H9 (cell line): Measurements from ENCODE around the gene ZNF503. TPM values are rescaled to one million over a fixed set of nuclear protein-coding genes. Genes with fewer than 3 reads are reported as not detected.

ENCODE experiments used
- DNase-seq: peaks from one replicate; pipeline ENCODE4 v3.0.0-alpha.2; 2017
- H2AFZ ChIP-seq: one replicate; pipeline ENCODE4 v1.6.1; 2013; ENCODE audit warnings: mild to moderate bottlenecking, low read length, control low read depth, moderate library complexity
- H2AK5ac ChIP-seq: 2 replicates; pipeline ENCODE4 v1.6.1; 2013; ENCODE audit warnings: low read length, control low read depth, mixed read lengths; ENCODE audit not compliant: insufficient read length
- H2BK120ac ChIP-seq: one replicate; pipeline ENCODE4 v1.6.1; 2013; ENCODE audit warnings: low read depth, mild to moderate bottlenecking, low read length, control low read depth, inconsistent platforms; ENCODE audit not compliant: poor library complexity, severe bottlenecking
- H2BK12ac ChIP-seq: 2 replicates; pipeline ENCODE4 v1.6.1; 2013; ENCODE audit warnings: low read length, control low read depth, mixed read lengths, low read depth; ENCODE audit not compliant: insufficient read length
- H2BK15ac ChIP-seq: 2 replicates; pipeline ENCODE4 v1.6.1; 2013; ENCODE audit warnings: low read depth, low read length, control low read depth
- H2BK20ac ChIP-seq: one replicate; pipeline ENCODE4 v1.6.1; 2013; ENCODE audit warnings: low read depth, mild to moderate bottlenecking, low read length, control low read depth, inconsistent platforms; ENCODE audit not compliant: poor library complexity, severe bottlenecking
- H2BK5ac ChIP-seq: 2 replicates; pipeline ENCODE4 v1.6.1; 2013; ENCODE audit warnings: low read length, control low read depth, mixed read lengths; ENCODE audit not compliant: insufficient read length
- H3K14ac ChIP-seq: 2 replicates; pipeline ENCODE4 v1.6.1; 2013; ENCODE audit warnings: low read length, control low read depth; ENCODE audit not compliant: insufficient read depth
- H3K18ac ChIP-seq: 2 replicates; pipeline ENCODE4 v1.6.1; 2013; ENCODE audit warnings: low read depth, mild to moderate bottlenecking, mixed read lengths, low read length, control low read depth; ENCODE audit not compliant: insufficient read length
- H3K23ac ChIP-seq: 2 replicates; pipeline ENCODE4 v1.6.1; 2013; ENCODE audit warnings: low read length, control low read depth, mixed read lengths, low read depth; ENCODE audit not compliant: insufficient read length
- H3K23me2 ChIP-seq: 2 replicates; pipeline ENCODE4 v1.6.1; 2013; ENCODE audit warnings: low read depth, mild to moderate bottlenecking, mixed read lengths, low read length, control low read depth; ENCODE audit not compliant: insufficient read length, poor library complexity, severe bottlenecking
- H3K27ac ChIP-seq: 2 replicates; pipeline ENCODE4 v1.5.1; 2013; ENCODE audit warnings: low read length, control low read depth, mixed read lengths, low read depth; ENCODE audit not compliant: insufficient read length
- H3K27me3 ChIP-seq: 2 replicates; pipeline ENCODE4 v1.6.1; 2013; ENCODE audit warnings: low read length, control low read depth, inconsistent platforms; ENCODE audit not compliant: insufficient read depth
- H3K4ac ChIP-seq: 2 replicates; pipeline ENCODE4 v1.6.1; 2013; ENCODE audit warnings: low read depth, mild to moderate bottlenecking, control low read depth, inconsistent platforms, low read length, moderate library complexity
- H3K4me1 ChIP-seq: 2 replicates; pipeline ENCODE4 v1.6.1; 2013; ENCODE audit warnings: low read length, control low read depth, inconsistent platforms; ENCODE audit not compliant: insufficient read depth
- H3K4me2 ChIP-seq: 2 replicates; pipeline ENCODE4 v1.6.1; 2013; ENCODE audit warnings: low read length, control low read depth, mixed read lengths; ENCODE audit not compliant: insufficient read length, insufficient read depth
- H3K56ac ChIP-seq: 2 replicates; pipeline ENCODE4 v1.6.1; 2013; ENCODE audit warnings: low read depth, mild to moderate bottlenecking, mixed read lengths, low read length, control low read depth; ENCODE audit not compliant: insufficient read length
- H3K79me1 ChIP-seq: 2 replicates; pipeline ENCODE4 v1.6.1; 2013; ENCODE audit warnings: low read depth, mild to moderate bottlenecking, moderate library complexity, low read length, control low read depth, inconsistent platforms; ENCODE audit not compliant: insufficient read depth, poor library complexity, severe bottlenecking
- H3K79me2 ChIP-seq: 2 replicates; pipeline ENCODE4 v1.6.1; 2013; ENCODE audit warnings: low read length, control low read depth, inconsistent platforms; ENCODE audit not compliant: insufficient read depth
- H3K9ac ChIP-seq: 2 replicates; pipeline ENCODE4 v1.6.1; 2013; ENCODE audit warnings: low read length, control low read depth, mixed read lengths; ENCODE audit not compliant: insufficient read length; ENCODE audit errors: extremely low read depth
- H3K9me3 ChIP-seq: one replicate; pipeline ENCODE4 v1.6.1; 2013; ENCODE audit warnings: low read depth, low read length, inconsistent platforms; ENCODE audit not compliant: control insufficient read depth
- H3T11ph ChIP-seq: one replicate; pipeline ENCODE4 v1.6.1; 2013; ENCODE audit warnings: mild to moderate bottlenecking, low read length, control low read depth, inconsistent platforms
- H4K20me1 ChIP-seq: one replicate; pipeline ENCODE4 v1.6.1; 2013; ENCODE audit not compliant: control insufficient read depth, insufficient read length, insufficient read depth
- H4K5ac ChIP-seq: 2 replicates; pipeline ENCODE4 v1.6.1; 2013; ENCODE audit warnings: low read depth, mild to moderate bottlenecking, mixed read lengths, low read length, control low read depth; ENCODE audit not compliant: insufficient read length
- H4K8ac ChIP-seq: replicated peaks from 2 replicates; pipeline ENCODE4 v1.6.1; 2013; ENCODE audit warnings: low read length, control low read depth, mixed read lengths, low read depth; ENCODE audit not compliant: insufficient read length
- H4K91ac ChIP-seq: 2 replicates; pipeline ENCODE4 v1.6.1; 2013; ENCODE audit warnings: low read depth, mild to moderate bottlenecking, moderate library complexity, mixed read lengths, low read length, control low read depth; ENCODE audit not compliant: insufficient read length
- H3K27ac Mint-ChIP-seq, 3 experiments: 2 replicates in 2 of 3; 3 replicates in 1 of 3; pipeline ENCODE4 v1.8.0; 2020 to 2021; ENCODE audit warnings: mixed read lengths in 3 of 3, mild to moderate bottlenecking in 1 of 3, moderate library complexity in 1 of 3
- H3K27me3 Mint-ChIP-seq: 2 replicates; pipeline ENCODE4 v1.8.0; 2021; ENCODE audit warnings: low read depth, mild to moderate bottlenecking, moderate library complexity, mixed read lengths
- H3K36me3 Mint-ChIP-seq, 3 experiments: 2 replicates in 2 of 3; 3 replicates in 1 of 3; pipeline ENCODE4 v1.8.0; 2020 to 2021; ENCODE audit warnings: low read depth in 3 of 3, mixed read lengths in 3 of 3; ENCODE audit not compliant: insufficient read depth in 1 of 3
- H3K4me1 Mint-ChIP-seq, 2 experiments: 2 replicates each; pipeline ENCODE4 v1.8.0; 2020; ENCODE audit warnings: mixed read lengths in 2 of 2
- H3K4me3 Mint-ChIP-seq, 2 experiments: 2 replicates in 1 of 2; 3 replicates in 1 of 2; pipeline ENCODE4 v1.8.0; 2020 to 2021; ENCODE audit warnings: mild to moderate bottlenecking in 2 of 2, mixed read lengths in 2 of 2, moderate library complexity in 1 of 2
- H3K9me3 Mint-ChIP-seq, 2 experiments: 2 replicates in 1 of 2; 3 replicates in 1 of 2; pipeline ENCODE4 v1.8.0; 2020; ENCODE audit warnings: mild to moderate bottlenecking in 2 of 2, mixed read lengths in 2 of 2, moderate library complexity in 1 of 2
- CTCF ChIP-seq: fragments of 200-600 bp; sonication (generic); conservative IDR thresholded peaks from 3 replicates; pipeline ENCODE4 v1.8.0; 2021; ENCODE audit warnings: antibody characterized with exemption, mild to moderate bottlenecking
- WGBS: extraction: QIAGEN DNeasy Blood & Tissue Kit; methylation state at CpG from one replicate; pipeline ENCODE4 v1.1.7; 2013; ENCODE audit warnings: missing lambda C conversion rate, low lambda C conversion rate, mixed read lengths; ENCODE audit not compliant: insufficient read length; ENCODE audit errors: extremely low coverage; 5-methylcytosine and 5-hydroxymethylcytosine counted together
- total RNA-seq: library from RNA; stranded (reverse); gene quantifications from 2 replicates; pipeline ENCODE4 v1.2.1, GENCODE V29; 2021

The ZNF503 gene
- total RNA-seq, 1 experiment from 2014 or later, result 0.09 TPM

GRCh38 chr10:75400771-75401568 lies 594 bp downstream of the ZNF503 start:
- Mint-ChIP-seq H3K27ac (no peak overlapping the region), H3K4me1 (peaks cover 29 to 42% of the 10 kb centered on the region in 2 experiments), H3K4me3 (peak overlapping the region; percentile 44 to 78), H3K36me3 (no peaks in the 10 kb centered on the region; a peak in 1 of 7 replicates), H3K9me3 (peaks cover 2 to 4% of the 10 kb centered on the region in 2 experiments; a peak in 3 of 5 replicates), H3K27me3 (peaks cover 98% of the 10 kb centered on the region)
- Histone ChIP-seq H2BK5ac (no peak overlapping the region), H3K23ac (no peak overlapping the region), H4K91ac (no peak overlapping the region), H2BK120ac (no peak overlapping the region), H3K56ac (no peak overlapping the region), H2BK20ac (no peak overlapping the region), H4K8ac (no peak overlapping the region), H4K5ac (no peak overlapping the region), H3K18ac (no peak overlapping the region), H3K9ac (no peak overlapping the region), H3K27me3 (peaks cover 73% of the 10 kb centered on the region), H3T11ph (no peak overlapping the region), H3K4me2 (peak overlapping the region; percentile 84), H3K79me1 (no peaks in the 10 kb centered on the region), H2BK12ac (no peak overlapping the region), H3K4ac (no peak overlapping the region), H2BK15ac (no peak overlapping the region), H2AK5ac (no peak overlapping the region), H3K9me3 (no peaks in the 10 kb centered on the region), H3K14ac (no peak overlapping the region), H3K27ac (no peak overlapping the region), H3K4me1 (no peaks in the 10 kb centered on the region; the same call in 1 of the 2 replicates), H3K79me2 (no peaks in the 10 kb centered on the region), H3K23me2 (peaks cover 40% of the 10 kb centered on the region), H2AFZ (no peak overlapping the region), H4K20me1 (no peaks in the 10 kb centered on the region)
- WGBS, result no CpG with 5 or more reads among the region's 68 CpGs
- DNase-seq, result peak; percentile 54
- TF ChIP-seq CTCF, result no peak
